Measurements from ENCODE around the gene ELF1.

GRCh38 chr13:40908546-40908945 lies 110.6 kb downstream of the ELF1 start:
- TF ChIP-seq CTCF (conservative IDR thresholded peaks at IDR 0.05; ENCODE audit: low read length) (no peak), EZH2phosphoT487 (IDR thresholded peaks at IDR 0.05; ENCODE audit: borderline replicate concordance) (no peak)
